ENCODE measurements around the gene SLC6A7.

Gene SLC6A7

GRCh38 chr5:150174285-150174684 is 15.6 kb upstream of the SLC6A7 start:
- DNase-seq (ENCODE audit: low read depth) = no peak

GRCh38 chr5:150175076-150175475 is 14.8 kb upstream of the SLC6A7 start:
- DNase-seq (ENCODE audit: low read depth) = peak; percentile 53

- peak; percentile 65 for DNase-seq (ENCODE audit: low read depth)
These were observed 14.3 kb upstream of the SLC6A7 start for GRCh38 chr5:150175536-150175935.

GRCh38 chr5:150176745-150177477 is 13.0 kb upstream of the SLC6A7 start:
- DNase-seq (ENCODE audit: low read depth) = peak; percentile 30

GRCh38 chr5:150177721-150178120 is 12.1 kb upstream of the SLC6A7 start:
- DNase-seq (ENCODE audit: low read depth) = no peak

GRCh38 chr5:150178262-150178661 is 11.6 kb upstream of the SLC6A7 start:
- no peak for DNase-seq (ENCODE audit: low read depth)

- DNase-seq (ENCODE audit: low read depth) = no peak
These were observed 10.7 kb upstream of the SLC6A7 start for GRCh38 chr5:150179019-150179620.

GRCh38 chr5:150180241-150181026 is 9.4 kb upstream of the SLC6A7 start:
- no peak for DNase-seq (ENCODE audit: low read depth)

GRCh38 chr5:150181027-150181426 is 8.8 kb upstream of the SLC6A7 start:
- DNase-seq (ENCODE audit: low read depth) = peak; percentile 72

GRCh38 chr5:150181766-150182545 is 7.9 kb upstream of the SLC6A7 start:
- DNase-seq (ENCODE audit: low read depth) = peak; percentile 36

GRCh38 chr5:150182774-150183173 is 7.1 kb upstream of the SLC6A7 start:
- no peak for DNase-seq (ENCODE audit: low read depth)

- no peak for DNase-seq (ENCODE audit: low read depth)
These were observed 6.4 kb upstream of the SLC6A7 start for GRCh38 chr5:150183436-150183835.

- DNase-seq (ENCODE audit: low read depth) = no peak
These were observed 5.9 kb upstream of the SLC6A7 start for GRCh38 chr5:150184006-150184405.

- no peak for DNase-seq (ENCODE audit: low read depth)
These were observed 4.6 kb upstream of the SLC6A7 start for GRCh38 chr5:150184990-150185912.

- no peak for DNase-seq (ENCODE audit: low read depth)
These were observed 3.7 kb upstream of the SLC6A7 start for GRCh38 chr5:150186137-150186536.

- DNase-seq (ENCODE audit: low read depth) = peak; percentile 10
These were observed 3.0 kb upstream of the SLC6A7 start for GRCh38 chr5:150186897-150187296.

GRCh38 chr5:150188146-150188842 is 1.6 kb upstream of the SLC6A7 start:
- DNase-seq (ENCODE audit: low read depth) = no peak

GRCh38 chr5:150189326-150189725 is 536 bp upstream of the SLC6A7 start:
- no peak for DNase-seq (ENCODE audit: low read depth)

- DNase-seq (ENCODE audit: low read depth) = no peak
These were observed 679 bp downstream of the SLC6A7 start for GRCh38 chr5:150190503-150190979.

- DNase-seq (ENCODE audit: low read depth) = no peak
These were observed 1.1 kb downstream of the SLC6A7 start for GRCh38 chr5:150190987-150191386.
